IMR-90 (cell line): Measurements from ENCODE around the gene CDH13. TPM values are rescaled to one million over a fixed set of nuclear protein-coding genes. Genes with fewer than 3 reads are reported as not detected.

Experiments
- ATAC-seq: fragments of 200-7000 bp; cut with Tn5 transposase; 2 replicates; pipeline ENCODE4 v1.9.1; 2020; ENCODE audit warnings: low read depth, mild to moderate bottlenecking, moderate library complexity
- BruUV-seq: library from RNA; stranded (reverse); fragments of 400-500 nt; replicated peaks from 2 replicates; lab custom pipeline; 2021; lab: Mats Ljungman, UMichigan
- CTCF ChIA-PET: fragments of 300-600 bp; formaldehyde crosslinking; extraction: SDS; loops from one replicate; lab custom pipeline; 2021; ENCODE audit warnings: antibody characterized with exemption; lab: Yijun Ruan, JAX
- POLR2A ChIA-PET: fragments of 300-600 bp; sonication (Branson Sonifier 250); formaldehyde crosslinking; loops from one replicate; lab custom pipeline; 2022; ENCODE audit warnings: antibody characterized with exemption; ENCODE audit not compliant: unreplicated experiment; lab: Charles Lee
- DNase-seq: peaks from one replicate; pipeline ENCODE4 v3.0.0; 2013
- H2AFZ ChIP-seq: replicated peaks from 2 replicates; pipeline ENCODE3; 2013; ENCODE audit warnings: low read length, mild to moderate bottlenecking; ENCODE audit not compliant: poor library complexity
- H2AK5ac ChIP-seq: 2 replicates; pipeline ENCODE4 v1.6.1; 2013; ENCODE audit warnings: low read depth, low read length, inconsistent platforms
- H2AK9ac ChIP-seq: replicated peaks from 2 replicates; pipeline ENCODE3; 2013; ENCODE audit warnings: mild to moderate bottlenecking, low read depth, low read length, moderate library complexity; ENCODE audit not compliant: poor library complexity
- H2BK120ac ChIP-seq: 2 replicates; pipeline ENCODE4 v1.6.1; 2013; ENCODE audit warnings: low read depth, low read length, inconsistent platforms
- H2BK15ac ChIP-seq: 3 replicates; pipeline ENCODE4 v1.6.1; 2013; ENCODE audit warnings: low read depth, low read length, inconsistent platforms
- H2BK20ac ChIP-seq: 2 replicates; pipeline ENCODE4 v1.6.1; 2013; ENCODE audit warnings: low read depth, mild to moderate bottlenecking, inconsistent platforms, low read length, moderate library complexity
- H2BK5ac ChIP-seq: 2 replicates; pipeline ENCODE4 v1.6.1; 2013; ENCODE audit warnings: mild to moderate bottlenecking, low read depth, low read length, inconsistent platforms; ENCODE audit not compliant: poor library complexity, severe bottlenecking
- H3K14ac ChIP-seq: replicated peaks from 2 replicates; pipeline ENCODE4 v1.6.1; 2013; ENCODE audit warnings: low read depth, low read length, inconsistent platforms
- H3K18ac ChIP-seq: 2 replicates; pipeline ENCODE4 v1.6.1; 2013; ENCODE audit warnings: low read depth, low read length, control low read depth
- H3K23ac ChIP-seq: 2 replicates; pipeline ENCODE4 v1.6.1; 2013; ENCODE audit warnings: low read depth, low read length, inconsistent platforms
- H3K27ac ChIP-seq: 2 replicates; pipeline ENCODE4 v1.5.1; 2013; ENCODE audit warnings: mild to moderate bottlenecking, control low read depth, low read length; ENCODE audit not compliant: insufficient read depth
- H3K27me3 ChIP-seq: 2 replicates; pipeline ENCODE4 v1.6.1; 2013; ENCODE audit warnings: low read length; ENCODE audit not compliant: control insufficient read depth, insufficient read depth
- H3K36me3 ChIP-seq: 2 replicates; pipeline ENCODE4 v1.6.1; 2013; ENCODE audit warnings: low read length, mixed read lengths; ENCODE audit not compliant: control insufficient read depth, insufficient read depth
- H3K4ac ChIP-seq: 2 replicates; pipeline ENCODE4 v1.6.1; 2013; ENCODE audit warnings: low read depth, low read length, inconsistent platforms
- H3K4me1 ChIP-seq: 2 replicates; pipeline ENCODE4 v1.6.1; 2013; ENCODE audit warnings: low read length, mixed read lengths; ENCODE audit not compliant: control insufficient read depth, insufficient read depth
- H3K4me2 ChIP-seq: 2 replicates; pipeline ENCODE4 v1.6.1; 2013; ENCODE audit warnings: low read depth, mild to moderate bottlenecking, control low read depth, low read length, moderate library complexity
- H3K4me3 ChIP-seq: 2 replicates; pipeline ENCODE4 v1.5.1; 2013; ENCODE audit warnings: low read depth, mild to moderate bottlenecking, control low read depth, low read length, moderate library complexity; ENCODE audit not compliant: insufficient read depth
- H3K56ac ChIP-seq: 2 replicates; pipeline ENCODE4 v1.6.1; 2013; ENCODE audit warnings: low read length, inconsistent platforms; ENCODE audit not compliant: insufficient read depth; ENCODE audit errors: extremely low read depth
- H3K79me1 ChIP-seq, 2 experiments: 2 replicates each; pipeline ENCODE4 v1.6.1; 2013; ENCODE audit warnings: low read length in 2 of 2, inconsistent platforms in 1 of 2, low read depth in 1 of 2
- H3K9ac ChIP-seq: 2 replicates; pipeline ENCODE4 v1.6.1; 2013; ENCODE audit warnings: low read depth, low read length, control low read depth
- H3K9me1 ChIP-seq: 2 replicates; pipeline ENCODE4 v1.6.1; 2013; ENCODE audit warnings: low read length, inconsistent platforms; ENCODE audit not compliant: insufficient read depth
- H3K9me3 ChIP-seq: 2 replicates; pipeline ENCODE4 v1.6.1; 2013; ENCODE audit warnings: low read length; ENCODE audit not compliant: control insufficient read depth, insufficient read depth
- H4K20me1 ChIP-seq: 2 replicates; pipeline ENCODE4 v1.6.1; 2013; ENCODE audit warnings: low read length, inconsistent platforms; ENCODE audit not compliant: insufficient read depth
- H4K5ac ChIP-seq: 2 replicates; pipeline ENCODE4 v1.6.1; 2013; ENCODE audit warnings: mild to moderate bottlenecking, low read depth, low read length, control low read depth
- H4K8ac ChIP-seq, 2 experiments: 2 replicates each; pipeline ENCODE4 v1.6.1; 2013; ENCODE audit warnings: low read depth in 2 of 2, low read length in 2 of 2, control low read depth in 1 of 2, inconsistent platforms in 1 of 2
- H4K91ac ChIP-seq: 2 replicates; pipeline ENCODE4 v1.6.1; 2013; ENCODE audit warnings: low read depth, low read length, inconsistent platforms; ENCODE audit not compliant: insufficient read depth
- BHLHE40 ChIP-seq: fragments of 150-350 bp; IDR thresholded peaks from 2 replicates; pipeline ENCODE4 v1.6.1; 2016; ENCODE audit warnings: mild to moderate bottlenecking, low read depth, low read length
- CHD1 ChIP-seq: IDR thresholded peaks from 2 replicates; pipeline ENCODE4 v1.6.1; 2012; ENCODE audit warnings: low read depth, low read length, improper control_type of control experiment
- MAZ ChIP-seq: IDR thresholded peaks from 2 replicates; pipeline ENCODE4 v1.6.1; 2012; ENCODE audit warnings: low read depth, mild to moderate bottlenecking, low read length, improper control_type of control experiment, moderate library complexity, borderline replicate concordance
- MXI1 ChIP-seq: IDR thresholded peaks from 2 replicates; pipeline ENCODE4 v1.6.1; 2012; ENCODE audit warnings: low read depth, mild to moderate bottlenecking, low read length, moderate library complexity, borderline replicate concordance
- RAD21 ChIP-seq: IDR thresholded peaks from 2 replicates; pipeline ENCODE4 v1.6.1; 2012; ENCODE audit warnings: low read length, improper control_type of control experiment
- RFX5 ChIP-seq: IDR thresholded peaks from 2 replicates; pipeline ENCODE4 v1.8.0; 2012; ENCODE audit warnings: low read depth, mild to moderate bottlenecking, low read length, moderate library complexity
- WGBS, 2 experiments: methylation state at CpG; one replicate each; pipeline versions ENCODE4 v1.1.5 to v1.1.7; 2013; ENCODE audit warnings: missing lambda C conversion rate in 2 of 2; ENCODE audit not compliant: insufficient read length in 1 of 2; ENCODE audit errors: extremely low coverage in 2 of 2; 5-methylcytosine and 5-hydroxymethylcytosine counted together
- dilution Hi-C: fragments of 300-500 bp; cut with HindIII; formaldehyde crosslinking; loops from one replicate; pipeline ENCODE4 v1.14.3; 2018; ENCODE audit warnings: low sequenced_read_pairs; ENCODE audit not compliant: unreplicated experiment
- in situ Hi-C: fragments of 300-500 bp; cut with MboI; formaldehyde crosslinking; loops from 3 replicates; pipeline ENCODE4 v1.14.3; 2019; ENCODE audit warnings: low sequenced_read_pairs, inconsistent platforms, mixed read lengths
- intact Hi-C: fragments of 100-400 bp; cut with micrococcal nuclease; formaldehyde crosslinking; loops from 2 replicates; pipeline ENCODE4 v1.10.0; 2022
- polyA plus RNA-seq, 3 experiments: library from polyadenylated mRNA; depleted of rRNA; stranded (reverse); fragments of >200 nt; gene quantifications; 2 replicates each; pipeline ENCODE4 v1.2.3, GENCODE V29; 2012; ENCODE audit warnings: low replicate concordance in 1 of 3
- total RNA-seq: library from RNA; depleted of rRNA; stranded (reverse); fragments of >200 nt; gene quantifications from 2 replicates; pipeline ENCODE4 v1.2.3, GENCODE V29; 2012
- TF ChIP-seq, protein P1 (sequence below): conservative IDR thresholded peaks from 2 replicates; pipeline ENCODE4 v1.5.1; 2012; ENCODE audit warnings: mild to moderate bottlenecking, low read depth, low read length, improper control_type of control experiment
- TF ChIP-seq, protein P2 (sequence below): fragments of 150-350 bp; IDR thresholded peaks from 2 replicates; pipeline ENCODE4 v1.6.1; 2017; ENCODE audit warnings: mild to moderate bottlenecking, antibody characterized with exemption, low read length, low read depth

Gene CDH13
- total and polyA plus RNA-seq, 2 of the 4 experiments (the other 2 are of a cell fraction): 61.6 to 74.7 TPM

DNA sequence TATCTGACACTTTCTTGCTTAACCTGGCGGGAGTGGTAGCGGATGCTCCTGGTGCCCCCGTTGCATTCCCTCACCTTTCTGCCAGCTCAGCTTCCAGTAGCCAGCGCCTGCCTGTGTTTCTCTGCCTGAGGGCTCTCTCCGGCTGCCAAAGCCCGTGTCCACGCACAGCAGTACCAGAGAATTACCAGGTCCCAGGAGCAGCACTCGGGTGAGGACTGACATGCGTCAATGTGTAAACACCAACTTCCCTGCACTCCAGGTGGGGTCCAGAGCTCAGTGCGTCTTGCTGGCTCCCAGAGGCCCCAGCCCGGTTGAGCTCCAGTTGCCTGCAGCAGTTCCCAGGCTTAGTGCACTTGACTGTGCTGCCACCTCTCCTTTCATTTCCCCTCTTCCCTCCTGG, 54.8 kb downstream of the CDH13 start:
- Histone ChIP-seq H2BK20ac (no peak overlapping the region), H3K9me3 (no peaks in the 10 kb centered on the region; the same call in 1 of the 2 replicates), H2BK120ac (no peak overlapping the region), H4K5ac (no peak overlapping the region), H2BK15ac (no peak overlapping the region), H3K27me3 (no peaks in the 10 kb centered on the region), H4K91ac (no peak overlapping the region), H2AK9ac (no peak overlapping the region), H3K36me3 (no peaks in the 10 kb centered on the region), H3K23ac (no peak overlapping the region), H3K4me2 (no peak overlapping the region), H3K56ac (no peak overlapping the region), H3K4me3 (no peak overlapping the region), H2BK5ac (no peak overlapping the region), H4K8ac (no peak overlapping the region), H3K4ac (no peak overlapping the region), H3K14ac (no peak overlapping the region), H3K9ac (no peak overlapping the region), H3K4me1 (peaks cover 2% of the 10 kb centered on the region; the same call in 1 of the 2 replicates), H3K27ac (no peak overlapping the region), H4K20me1 (no peaks in the 10 kb centered on the region), H2AK5ac (no peak overlapping the region), H3K18ac (no peak overlapping the region), H3K9me1 (peaks cover 7% of the 10 kb centered on the region; the same call in 1 of the 2 replicates), H2AFZ (no peak overlapping the region), H3K79me1 (peaks cover 12 to 57% of the 10 kb centered on the region in 2 experiments)
- intact Hi-C loops: no loop called here
- BruUV-seq: no TSS peak
- dilution Hi-C loops: no loop called here
- CTCF ChIA-PET: no interaction called here
- 89% methylated on average over 8 of the region's 11 CpGs; no CpG with 5 or more reads in 1 of the 2 experiments for WGBS, 2 experiments
- ATAC-seq: no peak
- TF ChIP-seq MXI1 (no peak), RAD21 (no peak), BHLHE40 (no peak), MAZ (no peak), CHD1 (no peak), RFX5 (no peak)
- TF ChIP-seq, protein P1, sequence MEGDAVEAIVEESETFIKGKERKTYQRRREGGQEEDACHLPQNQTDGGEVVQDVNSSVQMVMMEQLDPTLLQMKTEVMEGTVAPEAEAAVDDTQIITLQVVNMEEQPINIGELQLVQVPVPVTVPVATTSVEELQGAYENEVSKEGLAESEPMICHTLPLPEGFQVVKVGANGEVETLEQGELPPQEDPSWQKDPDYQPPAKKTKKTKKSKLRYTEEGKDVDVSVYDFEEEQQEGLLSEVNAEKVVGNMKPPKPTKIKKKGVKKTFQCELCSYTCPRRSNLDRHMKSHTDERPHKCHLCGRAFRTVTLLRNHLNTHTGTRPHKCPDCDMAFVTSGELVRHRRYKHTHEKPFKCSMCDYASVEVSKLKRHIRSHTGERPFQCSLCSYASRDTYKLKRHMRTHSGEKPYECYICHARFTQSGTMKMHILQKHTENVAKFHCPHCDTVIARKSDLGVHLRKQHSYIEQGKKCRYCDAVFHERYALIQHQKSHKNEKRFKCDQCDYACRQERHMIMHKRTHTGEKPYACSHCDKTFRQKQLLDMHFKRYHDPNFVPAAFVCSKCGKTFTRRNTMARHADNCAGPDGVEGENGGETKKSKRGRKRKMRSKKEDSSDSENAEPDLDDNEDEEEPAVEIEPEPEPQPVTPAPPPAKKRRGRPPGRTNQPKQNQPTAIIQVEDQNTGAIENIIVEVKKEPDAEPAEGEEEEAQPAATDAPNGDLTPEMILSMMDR: no peak
- TF ChIP-seq, protein P2, sequence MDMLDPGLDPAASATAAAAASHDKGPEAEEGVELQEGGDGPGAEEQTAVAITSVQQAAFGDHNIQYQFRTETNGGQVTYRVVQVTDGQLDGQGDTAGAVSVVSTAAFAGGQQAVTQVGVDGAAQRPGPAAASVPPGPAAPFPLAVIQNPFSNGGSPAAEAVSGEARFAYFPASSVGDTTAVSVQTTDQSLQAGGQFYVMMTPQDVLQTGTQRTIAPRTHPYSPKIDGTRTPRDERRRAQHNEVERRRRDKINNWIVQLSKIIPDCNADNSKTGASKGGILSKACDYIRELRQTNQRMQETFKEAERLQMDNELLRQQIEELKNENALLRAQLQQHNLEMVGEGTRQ: no peak
- POLR2A ChIA-PET: no interaction called here
- in situ Hi-C loops: no loop called here
- DNase-seq: no peak
